AG09319 (cell line): ENCODE measurements around the gene ATL1.

Experiments used
- DNase-seq: peaks from one replicate; pipeline ENCODE4 v3.0.0-alpha.2; 2010; ENCODE audit warnings: low read depth; ENCODE audit errors: extremely low read depth
- CTCF ChIP-seq: IDR thresholded peaks from 2 replicates; pipeline ENCODE4 v1.5.1; 2011; ENCODE audit warnings: low read depth, mild to moderate bottlenecking, inconsistent platforms, low read length, moderate library complexity

The ATL1 gene

GRCh38 chr14:50667996-50668825 lies 108.3 kb downstream of the ATL1 start, which contains the start of gene SAV1:
SAV1 (minus strand) TSS chr14:50668306; CDS start chr14:50667967, 339 bp downstream.
- no peak for TF ChIP-seq CTCF
- peak; percentile 32 for DNase-seq

DNA sequence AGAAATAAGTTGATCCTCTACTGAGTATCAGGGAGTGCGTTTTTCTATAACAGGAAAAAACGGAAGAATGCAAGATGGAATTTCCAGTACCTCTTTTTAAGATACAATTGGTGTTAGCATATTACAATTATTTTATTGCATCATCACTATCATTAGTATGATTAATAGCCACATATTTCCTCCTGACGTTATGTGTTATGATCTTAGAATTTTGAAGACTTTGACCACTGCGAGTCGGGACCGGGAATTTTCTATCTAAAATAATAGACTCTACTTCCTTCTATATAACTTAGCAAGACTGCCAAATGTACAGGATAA lies 108.8 kb downstream of the ATL1 start:
- DNase-seq = no peak
- no peak for TF ChIP-seq CTCF

- TF ChIP-seq CTCF = no peak
- no peak for DNase-seq
Measured at GRCh38 chr14:50669441-50669986, 109.6 kb downstream of the ATL1 start.

DNA sequence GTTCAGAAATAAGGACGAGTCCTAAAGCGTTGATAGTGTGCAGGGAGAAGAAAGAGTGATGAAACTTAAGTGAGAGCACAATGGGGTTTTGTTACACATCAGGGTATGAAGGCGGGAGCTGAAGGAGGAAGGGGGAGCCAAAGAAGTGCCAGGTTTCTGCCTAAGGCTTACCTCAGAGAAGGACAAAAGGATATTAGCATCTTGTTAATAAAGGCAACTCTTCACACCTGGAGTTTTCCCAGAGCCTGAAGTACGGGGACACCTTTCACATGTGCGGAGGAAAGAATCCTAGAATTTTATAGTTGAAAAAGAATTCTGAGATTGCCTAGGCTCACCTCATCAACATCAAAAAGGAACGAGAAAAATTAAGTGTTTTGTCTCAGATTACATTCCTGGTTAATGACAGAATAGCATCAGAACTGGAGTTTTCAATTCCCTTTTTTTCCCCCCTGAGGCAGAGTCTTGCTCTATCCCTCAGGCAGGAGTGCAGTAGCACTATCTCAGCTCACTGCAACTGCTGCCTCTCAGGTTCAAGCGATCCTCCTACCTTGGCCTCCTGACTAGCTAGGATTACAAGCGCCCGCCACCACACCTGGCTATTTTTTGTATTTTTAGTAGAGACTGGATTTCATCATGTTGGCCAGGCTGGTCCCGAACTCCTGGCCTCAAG lies 110.4 kb downstream of the ATL1 start:
- DNase-seq = no peak
- no peak for TF ChIP-seq CTCF

- no peak for TF ChIP-seq CTCF
- no peak for DNase-seq
Measured at GRCh38 chr14:50670866-50671256, 110.9 kb downstream of the ATL1 start.

GRCh38 chr14:50675597-50675996 lies 115.7 kb downstream of the ATL1 start:
- DNase-seq = no peak

More at GRCh38 chr14:50675597-50675996, 115.7 kb downstream of the ATL1 start:
- TF ChIP-seq CTCF = no peak
